Measurements from ENCODE around the gene RFLNA.

DNA sequence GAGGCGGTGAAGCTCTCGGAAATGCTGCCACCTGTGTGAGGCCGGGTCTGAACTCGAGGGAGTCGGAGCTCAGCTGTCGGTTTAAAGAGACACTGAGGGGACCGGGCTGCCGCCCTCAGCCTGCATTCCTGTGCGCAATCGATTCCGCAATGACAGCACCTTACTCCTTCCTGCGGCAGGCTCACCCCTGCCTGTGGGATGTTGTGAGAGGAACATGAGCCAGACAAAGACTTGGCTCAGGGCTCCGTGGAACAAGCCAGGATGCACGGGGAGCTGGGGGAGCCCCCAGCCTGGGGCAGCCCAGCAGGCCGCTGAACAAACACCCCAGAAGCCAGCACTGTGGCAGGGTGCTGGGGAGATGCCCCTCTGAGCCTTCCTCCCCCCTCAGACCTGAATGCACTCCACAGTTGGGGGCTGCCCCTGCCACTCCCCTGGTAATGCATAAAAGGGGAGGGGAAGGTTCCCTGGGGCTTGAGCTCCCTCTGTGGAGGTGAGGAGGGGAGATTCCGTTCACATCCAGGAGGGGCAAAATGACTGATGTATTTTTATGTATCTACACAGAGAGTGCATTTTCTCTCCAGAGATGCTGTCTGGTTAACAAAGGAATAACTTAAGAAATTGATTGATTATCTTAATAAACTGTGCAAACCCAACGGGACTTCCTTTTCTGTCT, 20.6 kb downstream of the RFLNA start:
- no peak for TF ChIP-seq STAT1 (IDR thresholded peaks at IDR 0.05; ENCODE audit: unreplicated experiment)
- TF ChIP-seq, protein P1, sequence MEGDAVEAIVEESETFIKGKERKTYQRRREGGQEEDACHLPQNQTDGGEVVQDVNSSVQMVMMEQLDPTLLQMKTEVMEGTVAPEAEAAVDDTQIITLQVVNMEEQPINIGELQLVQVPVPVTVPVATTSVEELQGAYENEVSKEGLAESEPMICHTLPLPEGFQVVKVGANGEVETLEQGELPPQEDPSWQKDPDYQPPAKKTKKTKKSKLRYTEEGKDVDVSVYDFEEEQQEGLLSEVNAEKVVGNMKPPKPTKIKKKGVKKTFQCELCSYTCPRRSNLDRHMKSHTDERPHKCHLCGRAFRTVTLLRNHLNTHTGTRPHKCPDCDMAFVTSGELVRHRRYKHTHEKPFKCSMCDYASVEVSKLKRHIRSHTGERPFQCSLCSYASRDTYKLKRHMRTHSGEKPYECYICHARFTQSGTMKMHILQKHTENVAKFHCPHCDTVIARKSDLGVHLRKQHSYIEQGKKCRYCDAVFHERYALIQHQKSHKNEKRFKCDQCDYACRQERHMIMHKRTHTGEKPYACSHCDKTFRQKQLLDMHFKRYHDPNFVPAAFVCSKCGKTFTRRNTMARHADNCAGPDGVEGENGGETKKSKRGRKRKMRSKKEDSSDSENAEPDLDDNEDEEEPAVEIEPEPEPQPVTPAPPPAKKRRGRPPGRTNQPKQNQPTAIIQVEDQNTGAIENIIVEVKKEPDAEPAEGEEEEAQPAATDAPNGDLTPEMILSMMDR (conservative IDR thresholded peaks at IDR 0.05; ENCODE audit: low read depth in 2 of 2): no peak
- no peak for TF ChIP-seq POLR2AphosphoS5 (IDR thresholded peaks at IDR 0.05; ENCODE audit: low read depth)
- no peak for TF ChIP-seq JUNB (IDR thresholded peaks at IDR 0.05; ENCODE audit: unreplicated experiment)
- TF ChIP-seq EZH2 (IDR thresholded peaks at IDR 0.05; ENCODE audit: low read depth, unreplicated experiment): no peak
- TF ChIP-seq EZH2phosphoT487 (IDR thresholded peaks at IDR 0.05; ENCODE audit: unreplicated experiment): no peak
- TF ChIP-seq, protein P2, sequence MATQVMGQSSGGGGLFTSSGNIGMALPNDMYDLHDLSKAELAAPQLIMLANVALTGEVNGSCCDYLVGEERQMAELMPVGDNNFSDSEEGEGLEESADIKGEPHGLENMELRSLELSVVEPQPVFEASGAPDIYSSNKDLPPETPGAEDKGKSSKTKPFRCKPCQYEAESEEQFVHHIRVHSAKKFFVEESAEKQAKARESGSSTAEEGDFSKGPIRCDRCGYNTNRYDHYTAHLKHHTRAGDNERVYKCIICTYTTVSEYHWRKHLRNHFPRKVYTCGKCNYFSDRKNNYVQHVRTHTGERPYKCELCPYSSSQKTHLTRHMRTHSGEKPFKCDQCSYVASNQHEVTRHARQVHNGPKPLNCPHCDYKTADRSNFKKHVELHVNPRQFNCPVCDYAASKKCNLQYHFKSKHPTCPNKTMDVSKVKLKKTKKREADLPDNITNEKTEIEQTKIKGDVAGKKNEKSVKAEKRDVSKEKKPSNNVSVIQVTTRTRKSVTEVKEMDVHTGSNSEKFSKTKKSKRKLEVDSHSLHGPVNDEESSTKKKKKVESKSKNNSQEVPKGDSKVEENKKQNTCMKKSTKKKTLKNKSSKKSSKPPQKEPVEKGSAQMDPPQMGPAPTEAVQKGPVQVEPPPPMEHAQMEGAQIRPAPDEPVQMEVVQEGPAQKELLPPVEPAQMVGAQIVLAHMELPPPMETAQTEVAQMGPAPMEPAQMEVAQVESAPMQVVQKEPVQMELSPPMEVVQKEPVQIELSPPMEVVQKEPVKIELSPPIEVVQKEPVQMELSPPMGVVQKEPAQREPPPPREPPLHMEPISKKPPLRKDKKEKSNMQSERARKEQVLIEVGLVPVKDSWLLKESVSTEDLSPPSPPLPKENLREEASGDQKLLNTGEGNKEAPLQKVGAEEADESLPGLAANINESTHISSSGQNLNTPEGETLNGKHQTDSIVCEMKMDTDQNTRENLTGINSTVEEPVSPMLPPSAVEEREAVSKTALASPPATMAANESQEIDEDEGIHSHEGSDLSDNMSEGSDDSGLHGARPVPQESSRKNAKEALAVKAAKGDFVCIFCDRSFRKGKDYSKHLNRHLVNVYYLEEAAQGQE (IDR thresholded peaks at IDR 0.05; ENCODE audit: unreplicated experiment): no peak
- no peak for TF ChIP-seq CREB1 (CRISPR knock-in tag; IDR thresholded peaks at IDR 0.05; ENCODE audit: low read depth)
- no peak for TF ChIP-seq ZNF114 (CRISPR knock-in tag; IDR thresholded peaks at IDR 0.05)
- TF ChIP-seq NANOG (IDR thresholded peaks at IDR 0.05; ENCODE audit: borderline replicate concordance): no peak
- TF ChIP-seq, protein P3, sequence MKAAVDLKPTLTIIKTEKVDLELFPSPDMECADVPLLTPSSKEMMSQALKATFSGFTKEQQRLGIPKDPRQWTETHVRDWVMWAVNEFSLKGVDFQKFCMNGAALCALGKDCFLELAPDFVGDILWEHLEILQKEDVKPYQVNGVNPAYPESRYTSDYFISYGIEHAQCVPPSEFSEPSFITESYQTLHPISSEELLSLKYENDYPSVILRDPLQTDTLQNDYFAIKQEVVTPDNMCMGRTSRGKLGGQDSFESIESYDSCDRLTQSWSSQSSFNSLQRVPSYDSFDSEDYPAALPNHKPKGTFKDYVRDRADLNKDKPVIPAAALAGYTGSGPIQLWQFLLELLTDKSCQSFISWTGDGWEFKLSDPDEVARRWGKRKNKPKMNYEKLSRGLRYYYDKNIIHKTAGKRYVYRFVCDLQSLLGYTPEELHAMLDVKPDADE (IDR thresholded peaks at IDR 0.05): no peak
- TF ChIP-seq ZNF331 (CRISPR knock-in tag; IDR thresholded peaks at IDR 0.05; ENCODE audit: low read depth): no peak

Measured in GM23338 (cell line).